Spleen (tissue), 11 donors: ENCODE results near the gene CHRNE. TPM values are rescaled to one million over a fixed set of nuclear protein-coding genes. Genes with fewer than 3 reads are reported as not detected.
"Not testable (repeated sequence)": the region's sequence is repeated elsewhere in the genome, so short reads cannot be mapped to it uniquely, and the experiment has no call there.

ENCODE experiments used
- DNase-seq: peaks from one replicate; pipeline ENCODE4 v3.0.0-alpha.2; 2020
- H3K27ac ChIP-seq, 8 donors: fragments of 200-600 bp; sonication (generic) in 7 of 8; 1 replicate in 4 of 8; 2 replicates in 4 of 8; pipeline versions ENCODE4 v1.5.0 to v1.8.0; 2016 to 2021; ENCODE audit warnings: inconsistent platforms in 4 of 8, mild to moderate bottlenecking in 4 of 8, moderate library complexity in 1 of 8
- H3K27me3 ChIP-seq, 7 donors: fragments of 200-600 bp; sonication (generic) in 6 of 7; replicated peaks in 1 of 7; 1 replicate in 4 of 7; 2 replicates in 3 of 7; pipeline versions ENCODE4 v1.5.0 to v1.8.0; 2016 to 2021; ENCODE audit warnings: inconsistent platforms in 3 of 7, mild to moderate bottlenecking in 1 of 7
- H3K36me3 ChIP-seq, 6 donors: fragments of 200-600 bp; sonication (generic) in 5 of 6; 1 replicate in 4 of 6; 2 replicates in 2 of 6; pipeline versions ENCODE4 v1.5.0 to v1.8.0; 2016 to 2021; ENCODE audit warnings: inconsistent platforms in 2 of 6
- H3K4me1 ChIP-seq, 6 donors: fragments of 200-600 bp; sonication (generic) in 5 of 6; 1 replicate in 3 of 6; 2 replicates in 3 of 6; pipeline versions ENCODE4 v1.5.0 to v1.8.0; 2016 to 2021; ENCODE audit warnings: inconsistent platforms in 3 of 6
- H3K4me3 ChIP-seq, 8 donors: fragments of 200-600 bp; sonication (generic) in 7 of 8; 1 replicate in 4 of 8; 2 replicates in 4 of 8; pipeline versions ENCODE4 v1.5.0 to v1.8.0; 2016 to 2021; ENCODE audit warnings: inconsistent platforms in 4 of 8, mild to moderate bottlenecking in 4 of 8, moderate library complexity in 2 of 8
- H3K9me3 ChIP-seq, 8 donors: fragments of 200-600 bp; sonication (generic) in 7 of 8; 1 replicate in 4 of 8; 2 replicates in 4 of 8; pipeline versions ENCODE4 v1.5.0 to v1.8.0; 2016 to 2021; ENCODE audit warnings: inconsistent platforms in 4 of 8
- CTCF ChIP-seq, 11 experiments: fragments of 200-600 bp in 7 of 11; fragments of 450-650 bp in 4 of 11; sonication (generic) in 4 of 11; IDR thresholded peaks in 8 of 11; conservative IDR thresholded peaks in 3 of 11; 1 replicate in 7 of 11; 2 replicates in 4 of 11; pipeline versions ENCODE4 v1.4.0 to v1.8.0; 2016 to 2021; ENCODE audit warnings: antibody characterized with exemption in 11 of 11, inconsistent platforms in 4 of 11, mild to moderate bottlenecking in 1 of 11
- POLR2A ChIP-seq, 3 donors: fragments of 450-650 bp; IDR thresholded peaks; one replicate each; pipeline ENCODE4 v1.5.1; 2017; ENCODE audit warnings: antibody characterized with exemption in 3 of 3, mild to moderate bottlenecking in 1 of 3
- POLR2AphosphoS5 ChIP-seq, 3 donors: sonication (generic); formaldehyde crosslinking; IDR thresholded peaks; one replicate each; pipeline ENCODE4 v1.5.1; 2017; ENCODE audit warnings: antibody characterized with exemption in 3 of 3
- WGBS, 5 donors: extraction: QIAGEN DNeasy Blood & Tissue Kit in 3 of 5; methylation state at CpG; one replicate each; pipeline versions ENCODE4 v1.1.5 to v1.1.7; 2013 to 2018; 5-methylcytosine and 5-hydroxymethylcytosine counted together
- intact Hi-C: fragments of 100-400 bp; cut with DNase I; formaldehyde crosslinking; loops from one replicate; pipeline ENCODE4 v1.15.0; 2023; ENCODE audit warnings: low total_unique reads
- polyA plus RNA-seq, 3 donors: library from polyadenylated mRNA; stranded (reverse); fragments of 200-250 nt; gene quantifications; one replicate each; pipeline ENCODE4 v1.2.1, GENCODE V29; 2013
- total RNA-seq, 7 donors: library from RNA; depleted of rRNA in 3 of 7; stranded (reverse); fragments of >200 nt in 3 of 7; fragmentation: NEBNext Ultra II Directional in 4 of 7; extraction: Animal tissue kit (Norgen Biotek cat#: 25700) in 4 of 7; gene quantifications; one replicate each; pipeline versions ENCODE4 v1.1.0 to v1.2.1, GENCODE V29; 2016 to 2021
- donor health status: healthy with polysubstance abuse.
- donor health status: DM: no; HTN: no; CAD: no; lungs with moderate emphysema.
- donor health status: DM: no; HTN: no; CAD: no.
- donor health status: Bipolar disorder and iron deficiency.
- donor health status: healthy.
- donor health status: DM: no; HTN: no; CAD: no.
- donor health status: DM: yes; HTN: yes; CAD: no.

CHRNE gene
- total and polyA plus RNA-seq, 10 donors, result 0.33 to 3.0 (median 1.3) TPM

- DNase-seq, result no peak
- peaks cover 0 to 86% (median 21%) of the 10 kb centered on the region in 6 donors for H3K36me3 ChIP-seq
- H3K4me1 ChIP-seq, result peaks cover 0 to 44% (median 10%) of the 10 kb centered on the region in 6 donors
- no peaks in the 10 kb centered on the region for H3K27me3 ChIP-seq
- H3K27ac ChIP-seq, result no peak overlapping the region
- TF ChIP-seq POLR2A (IDR thresholded peaks at IDR 0.05) (no peak), CTCF (IDR thresholded peaks at IDR 0.05 in 8 of 11, conservative IDR thresholded peaks at IDR 0.05 in 3 of 11) (no peak), POLR2AphosphoS5 (IDR thresholded peaks at IDR 0.05) (no peak)
- no peaks in the 10 kb centered on the region for H3K9me3 ChIP-seq
- WGBS, 5 donors, result 52 to 73% (median 55%) methylated on average over 4 of the region's 4 CpGs
- H3K4me3 ChIP-seq, result no peak overlapping the region
- intact Hi-C loops, result no loop called here
Observed at GRCh38 chr17:4879601-4880000, 23.3 kb downstream of the CHRNE start.

GRCh38 chr17:4877089-4877488 lies 25.8 kb downstream of the CHRNE start:
- Histone ChIP-seq H3K9me3 (no peaks in the 10 kb centered on the region), H3K36me3 (peaks cover 0 to 69% (median 16%) of the 10 kb centered on the region in 6 donors), H3K27ac (peak overlapping the region in 1 of 8 donors; percentile 0), H3K4me1 (peaks cover 0 to 56% (median 17%) of the 10 kb centered on the region in 6 donors), H3K27me3 (no peaks in the 10 kb centered on the region), H3K4me3 (no peak overlapping the region)
- 84 to 93% (median 86%) methylated on average over 4 to 5 of the region's 5 CpGs for WGBS, 5 donors
- intact Hi-C loops, result no loop called here
- DNase-seq, result no peak
- TF ChIP-seq CTCF (IDR thresholded peaks at IDR 0.05 in 8 of 11, conservative IDR thresholded peaks at IDR 0.05 in 3 of 11) (no peak), POLR2A (IDR thresholded peaks at IDR 0.05) (no peak), POLR2AphosphoS5 (IDR thresholded peaks at IDR 0.05) (no peak)

- Histone ChIP-seq H3K9me3 (no peaks in the 10 kb centered on the region), H3K27ac (peak overlapping the region in 5 of 8 donors; percentile 16 to 65 (median 40)), H3K4me3 (no peak overlapping the region), H3K4me1 (peaks cover 0 to 49% (median 16%) of the 10 kb centered on the region in 6 donors), H3K36me3 (peaks cover 0 to 44% (median 0%) of the 10 kb centered on the region in 6 donors), H3K27me3 (no peaks in the 10 kb centered on the region)
- peak; percentile 72 for DNase-seq
- 35 to 51% (median 48%) methylated on average over 8 of the region's 8 CpGs for WGBS, 5 donors
- TF ChIP-seq POLR2AphosphoS5 (IDR thresholded peaks at IDR 0.05), result peak; percentile 26 to 67 (median 45)
- TF ChIP-seq CTCF (IDR thresholded peaks at IDR 0.05 in 8 of 11, conservative IDR thresholded peaks at IDR 0.05 in 3 of 11), result no peak
- intact Hi-C loops, result no loop called here
Observed at GRCh38 chr17:4872786-4873185, 30.1 kb downstream of the CHRNE start.

- Histone ChIP-seq H3K4me1 (peaks cover 0 to 41% (median 16%) of the 10 kb centered on the region in 6 donors), H3K36me3 (peaks cover 0 to 27% (median 0%) of the 10 kb centered on the region in 6 donors), H3K9me3 (no peaks in the 10 kb centered on the region), H3K4me3 (no peak overlapping the region), H3K27ac (peak overlapping the region in 1 of 8 donors; percentile 8), H3K27me3 (no peaks in the 10 kb centered on the region)
- no peak for TF ChIP-seq CTCF (IDR thresholded peaks at IDR 0.05 in 8 of 11, conservative IDR thresholded peaks at IDR 0.05 in 3 of 11)
- no peak for TF ChIP-seq POLR2AphosphoS5 (IDR thresholded peaks at IDR 0.05)
- no peak for TF ChIP-seq POLR2A (IDR thresholded peaks at IDR 0.05)
- intact Hi-C loops, result no loop called here
- WGBS, 5 donors, result 70 to 80% (median 77%) methylated on average over 2 of the region's 2 CpGs
- DNase-seq, result no peak
Observed at GRCh38 chr17:4870855-4871254, 32.0 kb downstream of the CHRNE start.

GRCh38 chr17:4869058-4869998 lies 33.6 kb downstream of the CHRNE start:
- Histone ChIP-seq H3K36me3 (peaks cover 0 to 14% (median 0%) of the 10 kb centered on the region in 6 donors), H3K27ac (peak overlapping the region in 1 of 8 donors; percentile 16), H3K4me1 (peaks cover 0 to 31% (median 14%) of the 10 kb centered on the region in 6 donors)
- 91 to 94% (median 94%) methylated on average over 22 of the region's 22 CpGs for WGBS, 5 donors
- H3K9me3 ChIP-seq, intact Hi-C loops, H3K27me3 ChIP-seq, DNase-seq, H3K4me3 ChIP-seq: not testable (repeated sequence)

GRCh38 chr17:4867535-4867934 lies 35.4 kb downstream of the CHRNE start:
- Histone ChIP-seq H3K36me3 (peaks cover 0 to 14% (median 0%) of the 10 kb centered on the region in 6 donors), H3K4me1 (peaks cover 0 to 24% (median 8%) of the 10 kb centered on the region in 6 donors)
- DNase-seq, H3K4me3 ChIP-seq, H3K27me3 ChIP-seq, H3K9me3 ChIP-seq, H3K27ac ChIP-seq, intact Hi-C loops: not testable (repeated sequence)
- 75 to 98% (median 94%) methylated on average over 5 of the region's 5 CpGs for WGBS, 5 donors
